ENCODE results near the gene TMEM117.

DNA sequence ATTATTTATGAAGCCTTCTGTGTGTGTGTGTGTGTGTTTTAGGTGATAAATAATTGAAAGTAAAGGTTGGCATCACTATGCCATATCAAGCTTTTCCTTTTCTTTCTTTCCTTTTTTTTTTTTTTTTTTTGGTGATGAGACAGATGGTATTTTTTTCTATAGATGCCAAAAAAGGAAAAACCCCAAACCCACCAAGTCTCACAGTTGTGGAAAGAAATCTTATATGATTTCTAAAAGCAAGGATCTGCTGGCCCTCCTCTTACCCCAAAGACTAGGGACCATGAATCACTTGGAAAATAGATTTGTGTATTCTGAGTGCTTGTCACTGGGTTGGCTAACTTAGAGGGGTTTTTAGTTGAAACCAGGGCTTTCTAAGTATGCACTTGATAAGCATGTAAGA lies 181.3 kb downstream of the TMEM117 start:
- TF ChIP-seq, protein P1, sequence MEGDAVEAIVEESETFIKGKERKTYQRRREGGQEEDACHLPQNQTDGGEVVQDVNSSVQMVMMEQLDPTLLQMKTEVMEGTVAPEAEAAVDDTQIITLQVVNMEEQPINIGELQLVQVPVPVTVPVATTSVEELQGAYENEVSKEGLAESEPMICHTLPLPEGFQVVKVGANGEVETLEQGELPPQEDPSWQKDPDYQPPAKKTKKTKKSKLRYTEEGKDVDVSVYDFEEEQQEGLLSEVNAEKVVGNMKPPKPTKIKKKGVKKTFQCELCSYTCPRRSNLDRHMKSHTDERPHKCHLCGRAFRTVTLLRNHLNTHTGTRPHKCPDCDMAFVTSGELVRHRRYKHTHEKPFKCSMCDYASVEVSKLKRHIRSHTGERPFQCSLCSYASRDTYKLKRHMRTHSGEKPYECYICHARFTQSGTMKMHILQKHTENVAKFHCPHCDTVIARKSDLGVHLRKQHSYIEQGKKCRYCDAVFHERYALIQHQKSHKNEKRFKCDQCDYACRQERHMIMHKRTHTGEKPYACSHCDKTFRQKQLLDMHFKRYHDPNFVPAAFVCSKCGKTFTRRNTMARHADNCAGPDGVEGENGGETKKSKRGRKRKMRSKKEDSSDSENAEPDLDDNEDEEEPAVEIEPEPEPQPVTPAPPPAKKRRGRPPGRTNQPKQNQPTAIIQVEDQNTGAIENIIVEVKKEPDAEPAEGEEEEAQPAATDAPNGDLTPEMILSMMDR (conservative IDR thresholded peaks at IDR 0.05; ENCODE audit: low read depth, low read length): no peak
- no peak for TF ChIP-seq EZH2 (IDR thresholded peaks at IDR 0.05; ENCODE audit: borderline replicate concordance, low read depth, low read length, poor library complexity, severe bottlenecking)

Data from A673 (cell line).